GM19351 (cell line): ENCODE measurements around the gene HELQ.

Experiments
- ATAC-seq: cut with Tn5 transposase; IDR thresholded peaks from one replicate; pipeline ENCODE4 v1.9.1; 2021; ENCODE audit warnings: mild to moderate bottlenecking, moderate library complexity; ENCODE audit not compliant: unreplicated experiment

HELQ gene

GRCh38 chr4:83378419-83378818 is 77.2 kb downstream of the HELQ start:
- ATAC-seq = no peak

DNA sequence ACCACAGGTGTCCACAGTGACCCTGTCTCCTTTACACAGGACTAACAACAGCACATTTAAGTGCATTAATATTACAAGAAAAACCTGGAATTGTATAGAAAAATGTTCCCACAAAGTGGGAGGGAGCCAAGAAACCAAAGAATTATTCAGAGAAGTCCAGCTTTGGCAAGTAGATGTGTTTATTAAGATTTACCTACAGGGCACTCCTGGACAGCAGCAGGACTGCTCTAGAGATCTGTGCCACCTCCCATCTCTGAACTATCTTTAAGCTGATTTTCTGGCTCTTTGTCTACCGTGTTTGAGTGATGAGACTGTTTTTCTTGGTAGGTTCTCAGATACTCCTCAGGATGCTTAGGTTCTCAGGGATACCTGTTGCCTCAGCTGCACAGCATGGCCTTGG is 82.7 kb downstream of the HELQ start:
- no peak for ATAC-seq

DNA sequence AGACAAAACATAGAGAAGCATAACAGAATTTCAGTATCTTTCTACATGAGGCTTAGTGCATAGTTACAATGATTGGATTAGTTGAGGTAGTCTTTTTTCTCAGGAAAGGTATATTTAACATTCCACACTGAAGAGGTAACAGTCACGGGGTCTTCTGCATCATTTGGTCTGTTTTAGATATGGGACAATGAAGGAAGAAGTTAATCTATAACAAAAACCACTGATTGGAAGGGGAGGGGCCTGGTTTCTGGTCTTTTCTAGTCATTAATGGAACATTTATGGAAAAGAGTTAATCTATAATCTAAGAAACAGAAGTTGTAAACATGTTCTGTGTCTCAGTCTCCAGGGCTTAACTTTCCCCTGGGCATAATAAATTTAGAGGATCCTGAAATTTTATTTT is 83.7 kb downstream of the HELQ start:
- ATAC-seq = no peak

DNA sequence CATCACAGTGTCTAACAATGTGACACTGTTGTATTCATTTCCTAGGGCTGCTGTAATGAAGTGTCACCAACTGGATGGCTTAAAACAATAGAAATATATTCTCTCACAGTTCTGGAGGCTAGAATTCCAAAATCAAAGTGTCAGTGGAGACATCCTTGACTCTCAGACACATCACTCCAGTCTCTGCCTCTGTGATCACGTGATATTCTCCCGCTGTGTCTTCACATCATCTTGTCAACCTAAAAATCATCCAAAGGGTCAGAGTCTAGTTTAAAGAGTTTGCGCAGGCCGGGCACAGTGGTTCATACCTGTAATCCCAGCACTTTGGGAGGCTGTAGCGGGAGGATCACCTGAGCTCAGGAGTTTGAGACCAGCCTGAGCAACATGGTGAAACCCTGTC is 84.4 kb downstream of the HELQ start:
- no peak for ATAC-seq

DNA sequence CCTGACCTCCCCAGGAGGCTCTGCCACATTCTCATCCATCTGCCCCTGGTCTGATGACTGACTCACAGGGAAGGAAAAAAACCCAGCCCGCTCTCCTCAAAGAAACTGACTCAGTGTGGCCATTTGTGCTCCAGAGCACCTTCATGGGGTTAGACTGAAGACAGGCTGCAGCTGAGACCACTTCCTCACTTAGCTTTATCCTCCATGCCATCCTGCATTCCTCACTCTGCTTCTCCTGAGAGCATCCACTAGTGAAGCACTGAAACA is 85.0 kb downstream of the HELQ start:
- no peak for ATAC-seq

GRCh38 chr4:83369831-83370639 is 85.6 kb downstream of the HELQ start:
- no peak for ATAC-seq

GRCh38 chr4:83364312-83364711 is 91.3 kb downstream of the HELQ start:
- no peak for ATAC-seq

DNA sequence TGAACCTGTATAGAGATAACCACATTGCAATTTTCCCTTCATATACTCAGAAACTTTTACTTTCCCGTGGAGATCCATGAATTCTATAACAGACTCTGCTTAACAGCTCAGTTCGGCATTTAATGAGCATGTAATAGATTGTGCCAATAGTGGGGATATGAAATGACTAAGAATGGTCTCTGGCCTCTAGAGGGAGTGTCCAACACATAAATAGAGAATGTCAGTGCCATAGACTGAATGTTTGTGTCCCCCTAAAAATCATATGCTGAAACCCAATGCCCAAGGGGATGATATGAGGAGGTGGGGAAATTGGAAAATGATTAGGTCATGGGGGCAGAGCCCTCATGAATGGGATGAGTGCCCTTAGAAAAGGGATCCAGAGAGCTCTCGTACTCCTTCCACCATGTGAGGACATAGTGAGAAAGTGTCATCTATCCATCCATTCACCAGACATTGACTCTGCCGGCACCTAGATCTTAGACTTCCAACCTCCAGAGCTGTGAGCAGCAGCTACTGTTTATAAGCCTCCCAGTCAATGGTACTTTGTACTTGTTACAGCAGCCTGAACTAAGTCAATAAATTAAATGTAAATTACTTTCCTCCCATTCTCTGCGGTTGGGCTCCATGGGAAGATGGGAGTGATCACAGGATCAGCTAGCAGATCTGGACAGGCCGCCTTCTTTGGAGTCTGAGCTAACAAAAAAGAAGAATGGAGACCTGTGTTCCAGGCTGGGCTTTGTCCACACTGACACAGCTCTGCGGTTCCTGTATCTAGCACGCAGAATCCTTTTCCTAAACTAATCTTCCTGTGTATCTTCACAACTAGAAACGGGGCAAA is 92.9 kb downstream of the HELQ start:
- peak; percentile 65 for ATAC-seq

GRCh38 chr4:83361416-83362103 is 94.1 kb downstream of the HELQ start:
- no peak for ATAC-seq

GRCh38 chr4:83360018-83360417 is 95.6 kb downstream of the HELQ start:
- no peak for ATAC-seq

DNA sequence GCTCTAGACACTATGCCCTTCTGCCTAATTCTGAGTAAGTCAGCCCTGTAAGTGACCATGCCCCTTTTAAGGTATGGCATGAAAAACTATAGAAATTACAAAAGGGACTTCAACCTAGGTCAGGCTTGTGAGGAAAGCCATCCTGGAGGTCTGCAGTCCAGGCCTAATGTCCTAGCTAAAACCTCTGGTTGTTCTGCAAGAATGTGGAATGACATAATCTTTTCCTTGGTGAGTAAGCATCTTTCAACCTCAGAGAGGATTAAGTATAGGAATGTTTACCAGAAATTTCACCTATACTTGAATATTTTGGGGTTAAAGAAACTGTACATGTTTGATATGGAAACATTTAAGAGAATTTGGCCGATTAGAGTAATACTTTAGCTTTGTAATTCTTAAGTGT is 97.2 kb downstream of the HELQ start:
- no peak for ATAC-seq
